ENCODE data around the gene CUX1.

The CUX1 gene

GRCh38 chr7:101913851-101914250, 96.4 kb downstream of the CUX1 start:
- Histone ChIP-seq H3K36me3 (peaks cover 43% of the 10 kb centered on the region), H3K27ac (no peak overlapping the region), H3K27me3 (no peaks in the 10 kb centered on the region), H3K4me3 (ENCODE audit: low read depth in 1 of 2, low read length in 1 of 2) (no peak overlapping the region), H3K9me3 (no peaks in the 10 kb centered on the region), H3K4me1 (ENCODE audit: control insufficient read depth in 1 of 2, insufficient read depth in 1 of 2, low read depth in 1 of 2, low read length in 1 of 2) (peaks cover 13 to 20% of the 10 kb centered on the region in 2 experiments)
- TF ChIP-seq, protein P1, sequence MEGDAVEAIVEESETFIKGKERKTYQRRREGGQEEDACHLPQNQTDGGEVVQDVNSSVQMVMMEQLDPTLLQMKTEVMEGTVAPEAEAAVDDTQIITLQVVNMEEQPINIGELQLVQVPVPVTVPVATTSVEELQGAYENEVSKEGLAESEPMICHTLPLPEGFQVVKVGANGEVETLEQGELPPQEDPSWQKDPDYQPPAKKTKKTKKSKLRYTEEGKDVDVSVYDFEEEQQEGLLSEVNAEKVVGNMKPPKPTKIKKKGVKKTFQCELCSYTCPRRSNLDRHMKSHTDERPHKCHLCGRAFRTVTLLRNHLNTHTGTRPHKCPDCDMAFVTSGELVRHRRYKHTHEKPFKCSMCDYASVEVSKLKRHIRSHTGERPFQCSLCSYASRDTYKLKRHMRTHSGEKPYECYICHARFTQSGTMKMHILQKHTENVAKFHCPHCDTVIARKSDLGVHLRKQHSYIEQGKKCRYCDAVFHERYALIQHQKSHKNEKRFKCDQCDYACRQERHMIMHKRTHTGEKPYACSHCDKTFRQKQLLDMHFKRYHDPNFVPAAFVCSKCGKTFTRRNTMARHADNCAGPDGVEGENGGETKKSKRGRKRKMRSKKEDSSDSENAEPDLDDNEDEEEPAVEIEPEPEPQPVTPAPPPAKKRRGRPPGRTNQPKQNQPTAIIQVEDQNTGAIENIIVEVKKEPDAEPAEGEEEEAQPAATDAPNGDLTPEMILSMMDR (IDR thresholded peaks at IDR 0.05) = no peak

GRCh38 chr7:101915000-101915399, 97.6 kb downstream of the CUX1 start:
- peaks cover 54% of the 10 kb centered on the region for H3K36me3 ChIP-seq
- H3K4me1 ChIP-seq (ENCODE audit: control insufficient read depth in 1 of 2, insufficient read depth in 1 of 2, low read depth in 1 of 2, low read length in 1 of 2) = peaks cover 13 to 20% of the 10 kb centered on the region in 2 experiments
- H3K27ac ChIP-seq = no peak overlapping the region
- no peak overlapping the region for H3K4me3 ChIP-seq (ENCODE audit: low read depth in 1 of 2, low read length in 1 of 2)
- TF ChIP-seq, protein P1 (IDR thresholded peaks at IDR 0.05) = no peak
- H3K9me3 ChIP-seq = no peaks in the 10 kb centered on the region
- H3K27me3 ChIP-seq = no peaks in the 10 kb centered on the region

DNA sequence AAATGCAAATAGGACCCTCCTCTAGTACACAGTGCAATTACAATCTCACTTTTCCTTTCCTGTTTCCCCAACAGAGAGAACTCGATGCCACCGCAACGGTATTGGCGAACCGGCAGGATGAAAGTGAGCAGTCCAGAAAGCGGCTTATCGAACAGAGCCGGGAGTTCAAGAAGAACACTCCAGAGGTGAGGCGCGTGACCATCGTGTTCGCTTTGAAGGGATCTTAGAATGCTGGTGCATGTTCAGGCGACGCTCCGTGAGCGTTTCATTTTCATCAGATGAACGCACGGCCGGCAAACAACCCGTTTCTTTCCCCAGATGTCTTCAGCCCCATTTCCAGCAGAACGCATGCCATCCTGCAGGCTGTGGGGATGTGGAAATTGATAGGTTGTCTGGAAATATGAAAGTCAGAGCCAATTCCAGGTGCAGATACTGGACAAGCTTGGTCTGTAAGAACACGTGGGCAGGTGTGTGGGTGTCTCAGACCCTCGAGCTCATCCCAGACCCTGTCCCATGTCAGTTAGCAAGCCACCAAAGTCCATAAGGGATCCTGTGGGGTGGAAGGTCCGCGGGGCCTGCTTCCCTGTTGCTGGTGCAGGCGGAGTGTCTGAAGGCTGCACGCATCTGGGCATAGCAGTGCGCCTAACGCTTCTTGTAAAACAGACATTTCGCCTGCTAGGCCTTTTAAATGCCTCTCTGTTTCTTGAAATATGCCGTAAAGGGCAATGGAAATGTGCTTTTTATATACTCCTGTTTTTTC, 98.8 kb downstream of the CUX1 start:
- H3K4me1 ChIP-seq (ENCODE audit: control insufficient read depth in 1 of 2, insufficient read depth in 1 of 2, low read depth in 1 of 2, low read length in 1 of 2) = peaks cover 13 to 20% of the 10 kb centered on the region in 2 experiments
- H3K9me3 ChIP-seq = no peaks in the 10 kb centered on the region
- TF ChIP-seq, protein P1 (IDR thresholded peaks at IDR 0.05) = no peak
- H3K4me3 ChIP-seq (ENCODE audit: low read depth in 1 of 2, low read length in 1 of 2) = no peak overlapping the region
- H3K36me3 ChIP-seq = peaks cover 57% of the 10 kb centered on the region
- no peaks in the 10 kb centered on the region for H3K27me3 ChIP-seq
- no peak overlapping the region for H3K27ac ChIP-seq

DNA sequence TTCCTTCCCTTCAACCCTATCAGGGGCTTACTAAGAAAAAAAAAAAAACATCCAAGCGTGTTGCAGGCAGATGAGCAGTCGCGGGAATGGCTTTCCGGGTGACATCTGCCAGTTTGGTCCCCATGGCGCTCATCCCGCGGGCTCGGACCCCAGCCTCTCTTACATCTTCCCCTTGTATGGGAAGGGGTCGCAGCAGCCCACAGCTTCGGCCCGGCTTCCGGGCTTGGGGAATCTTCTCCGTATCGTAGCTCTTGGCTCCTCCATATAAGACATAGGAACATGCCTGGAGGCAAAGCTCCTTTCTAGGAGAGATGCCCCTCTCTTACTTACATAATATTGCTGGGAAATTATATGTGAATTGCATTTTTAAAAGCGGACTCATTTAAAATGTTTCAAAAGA, 99.5 kb downstream of the CUX1 start:
- Histone ChIP-seq H3K36me3 (peaks cover 57% of the 10 kb centered on the region), H3K4me3 (ENCODE audit: low read depth in 1 of 2, low read length in 1 of 2) (no peak overlapping the region), H3K4me1 (ENCODE audit: control insufficient read depth in 1 of 2, insufficient read depth in 1 of 2, low read depth in 1 of 2, low read length in 1 of 2) (peaks cover 10 to 16% of the 10 kb centered on the region in 2 experiments), H3K9me3 (no peaks in the 10 kb centered on the region), H3K27ac (no peak overlapping the region), H3K27me3 (no peaks in the 10 kb centered on the region)
- TF ChIP-seq, protein P1 (IDR thresholded peaks at IDR 0.05) = no peak

DNA sequence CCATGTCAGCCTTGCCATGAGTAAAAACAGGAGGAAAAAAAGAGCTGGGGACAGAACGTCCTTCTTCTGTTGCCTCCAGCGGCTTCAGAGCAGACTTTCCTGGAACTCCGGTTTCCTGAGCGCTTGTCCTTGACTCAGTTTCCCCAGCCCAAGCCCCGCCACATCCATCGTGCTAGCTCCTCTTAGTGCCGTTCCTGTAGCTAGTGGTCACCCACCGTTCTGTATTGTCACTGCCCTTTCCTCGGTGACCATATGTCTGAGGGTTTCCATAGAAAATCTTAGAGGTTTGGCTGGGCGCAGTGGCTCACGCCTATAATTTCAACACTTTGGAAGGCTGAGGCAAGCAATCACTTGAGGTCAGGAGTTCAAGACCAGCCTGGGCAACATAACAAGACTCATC, 100.1 kb downstream of the CUX1 start:
- Histone ChIP-seq H3K4me3 (ENCODE audit: low read depth in 1 of 2, low read length in 1 of 2) (no peak overlapping the region), H3K9me3 (no peaks in the 10 kb centered on the region), H3K4me1 (ENCODE audit: control insufficient read depth in 1 of 2, insufficient read depth in 1 of 2, low read depth in 1 of 2, low read length in 1 of 2) (peaks cover 4 to 10% of the 10 kb centered on the region in 2 experiments), H3K36me3 (peaks cover 57% of the 10 kb centered on the region), H3K27me3 (no peaks in the 10 kb centered on the region), H3K27ac (no peak overlapping the region)
- TF ChIP-seq, protein P1 (IDR thresholded peaks at IDR 0.05) = no peak

Data from neutrophil (primary cell).